ENCODE measurements around the gene TIMM22. TPM values are rescaled to one million over a fixed set of nuclear protein-coding genes. Genes with fewer than 3 reads are reported as not detected.

TIMM22 gene
- total and polyA plus RNA-seq, 2 of the 13 experiments (the other 11 are each of a cell fraction or from before 2014, with no cell fraction given), result 6.2 to 15.5 TPM

DNA sequence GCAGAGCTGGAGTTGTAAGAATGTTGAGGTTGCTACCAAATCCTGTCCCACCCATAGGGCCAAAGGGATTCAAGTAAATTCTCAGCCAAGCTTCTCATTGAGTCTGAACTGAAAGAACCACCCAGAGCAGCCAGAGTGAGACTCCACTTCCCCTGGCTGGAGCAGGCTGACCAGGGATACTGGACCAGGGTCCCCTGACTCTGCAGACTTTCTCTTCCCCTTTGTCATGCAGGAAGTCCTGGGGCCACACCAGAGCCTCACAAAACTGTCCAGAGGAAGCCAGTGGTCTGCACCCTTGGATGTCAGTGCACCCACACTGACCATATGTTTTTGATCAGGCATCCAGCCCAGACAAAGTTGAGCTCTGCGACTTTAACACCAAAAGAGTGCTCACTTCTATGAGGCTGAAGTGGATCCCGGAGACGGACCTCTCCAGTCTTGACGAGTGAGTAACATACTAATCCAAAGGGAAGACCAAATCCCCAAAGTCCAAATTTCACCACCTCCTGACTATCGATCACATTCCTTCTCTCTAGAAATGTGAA is 21.5 kb upstream of the TIMM22 start (continued):
- TF ChIP-seq ZNF770 (CRISPR knock-in tag; IDR thresholded peaks at IDR 0.05) (no peak), RXRA (CRISPR knock-in tag; IDR thresholded peaks at IDR 0.05) (no peak), LCORL (IDR thresholded peaks at IDR 0.05) (no peak), LCORL (CRISPR knock-in tag; IDR thresholded peaks at IDR 0.05) (0 out of 2 replicates have a peak, but pooled peaks have one; percentile 18), NONO (IDR thresholded peaks at IDR 0.05) (no peak), NONO (CRISPR knock-in tag; conservative IDR thresholded peaks at IDR 0.05) (no peak), ZNF674 (CRISPR knock-in tag; IDR thresholded peaks at IDR 0.05; ENCODE audit: low read depth) (no peak), TARDBP (CRISPR knock-in tag; IDR thresholded peaks at IDR 0.05) (no peak), ZNF567 (CRISPR knock-in tag; IDR thresholded peaks at IDR 0.05; ENCODE audit: borderline replicate concordance) (no peak), POLR2AphosphoS2 (IDR thresholded peaks at IDR 0.05; ENCODE audit: low read depth, low read length) (no peak), HNF4A (CRISPR knock-in tag; IDR thresholded peaks at IDR 0.05) (peak; percentile 62), HMG20A (CRISPR knock-in tag; IDR thresholded peaks at IDR 0.05; ENCODE audit: borderline replicate concordance) (no peak), ZBTB38 (CRISPR knock-in tag; IDR thresholded peaks at IDR 0.05) (no peak), ZBTB4 (CRISPR knock-in tag; IDR thresholded peaks at IDR 0.05; ENCODE audit: borderline replicate concordance) (no peak), ZNF709 (CRISPR knock-in tag; IDR thresholded peaks at IDR 0.05) (no peak), CREM (IDR thresholded peaks at IDR 0.05) (no peak), CREM (CRISPR knock-in tag; IDR thresholded peaks at IDR 0.05) (no peak), THAP11 (CRISPR knock-in tag; IDR thresholded peaks at IDR 0.05) (no peak), ZNF713 (CRISPR knock-in tag; IDR thresholded peaks at IDR 0.05) (no peak), ZNF3 (CRISPR knock-in tag; IDR thresholded peaks at IDR 0.05) (no peak), ZMYM3 (CRISPR knock-in tag; IDR thresholded peaks at IDR 0.05) (no peak), ZNF235 (CRISPR knock-in tag; IDR thresholded peaks at IDR 0.05; ENCODE audit: borderline replicate concordance) (no peak), MXD1 (CRISPR knock-in tag; IDR thresholded peaks at IDR 0.05) (no peak), KDM5A (IDR thresholded peaks at IDR 0.05; ENCODE audit: borderline replicate concordance, low read length) (no peak), AGO1 (IDR thresholded peaks at IDR 0.05; ENCODE audit: low read depth, low read length, poor library complexity, severe bottlenecking) (no peak), ZNF468 (CRISPR knock-in tag; IDR thresholded peaks at IDR 0.05) (no peak), ZNF24 (IDR thresholded peaks at IDR 0.05) (no peak), HOXA3 (CRISPR knock-in tag; IDR thresholded peaks at IDR 0.05) (no peak)
- TF ChIP-seq, protein P1, sequence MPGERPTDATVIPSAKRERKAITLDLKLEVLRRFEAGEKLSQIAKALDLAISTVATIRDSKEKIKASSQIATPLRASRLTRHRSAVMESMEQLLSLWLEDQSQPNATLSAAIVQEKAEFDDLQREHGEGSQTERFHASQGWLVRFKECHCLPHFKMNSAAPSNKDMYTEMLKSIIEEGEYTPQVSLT (CRISPR knock-in tag; IDR thresholded peaks at IDR 0.05; ENCODE audit: borderline replicate concordance, low read depth), result no peak
